H7 (cell line): ENCODE results near the gene NRG2. TPM values are rescaled to one million over a fixed set of nuclear protein-coding genes. Genes with fewer than 3 reads are reported as not detected.
A peak's percentile ranks its signal among the peaks of the same experiment; 100 is the strongest.

ENCODE experiments used
- DNase-seq: peaks from one replicate; pipeline ENCODE4 v3.0.0; 2012
- H3K27me3 ChIP-seq: 2 replicates; pipeline ENCODE4 v1.6.0; 2011; ENCODE audit warnings: mild to moderate bottlenecking, low read length; ENCODE audit not compliant: control insufficient read depth, insufficient read depth
- H3K36me3 ChIP-seq: replicated peaks from 2 replicates; pipeline ENCODE4 v1.5.1; 2011; ENCODE audit warnings: low read length; ENCODE audit not compliant: control insufficient read depth, insufficient read depth
- H3K4me3 ChIP-seq: 2 replicates; pipeline ENCODE4 v1.5.1; 2011; ENCODE audit warnings: low read depth, mild to moderate bottlenecking, control low read depth, low read length, moderate library complexity; ENCODE audit not compliant: insufficient read depth
- total RNA-seq: library from RNA; depleted of rRNA; stranded (reverse); fragments of >200 nt; shearing (Covaris generic); gene quantifications from 2 replicates; pipeline ENCODE4 v1.2.3, GENCODE V29; 2014

NRG2 gene
- total RNA-seq, 1 experiment from 2014 or later: 0.24 TPM

GRCh38 chr5:139950436-139950835 lies 92.7 kb downstream of the NRG2 start:
- no peak overlapping the region for H3K4me3 ChIP-seq
- DNase-seq: peak; percentile 4
- no peaks in the 10 kb centered on the region for H3K36me3 ChIP-seq
- 0 out of 2 replicates have a peak, but pooled peaks cover 2% of the 10 kb centered on the region for H3K27me3 ChIP-seq

GRCh38 chr5:139949710-139950109 lies 93.4 kb downstream of the NRG2 start:
- H3K27me3 ChIP-seq: 0 out of 2 replicates have a peak, but pooled peaks cover 2% of the 10 kb centered on the region
- no peak overlapping the region for H3K4me3 ChIP-seq
- H3K36me3 ChIP-seq: no peaks in the 10 kb centered on the region
- DNase-seq: peak; percentile 37

- Histone ChIP-seq H3K27me3 (0 out of 2 replicates have a peak, but pooled peaks cover 2% of the 10 kb centered on the region), H3K4me3 (no peak overlapping the region), H3K36me3 (no peaks in the 10 kb centered on the region)
- no peak for DNase-seq
Measured at GRCh38 chr5:139947727-139948126, 95.4 kb downstream of the NRG2 start.

GRCh38 chr5:139946440-139946839 lies 96.7 kb downstream of the NRG2 start:
- Histone ChIP-seq H3K36me3 (no peaks in the 10 kb centered on the region), H3K27me3 (0 out of 2 replicates have a peak, but pooled peaks cover 2% of the 10 kb centered on the region), H3K4me3 (no peak overlapping the region)
- no peak for DNase-seq

GRCh38 chr5:139946006-139946405 lies 97.1 kb downstream of the NRG2 start:
- DNase-seq: no peak
- Histone ChIP-seq H3K27me3 (0 out of 2 replicates have a peak, but pooled peaks cover 2% of the 10 kb centered on the region), H3K4me3 (no peak overlapping the region), H3K36me3 (no peaks in the 10 kb centered on the region)

- H3K36me3 ChIP-seq: no peaks in the 10 kb centered on the region
- H3K27me3 ChIP-seq: no peaks in the 10 kb centered on the region
- DNase-seq: no peak
- H3K4me3 ChIP-seq: no peak overlapping the region
Measured at GRCh38 chr5:139942243-139942642, 100.9 kb downstream of the NRG2 start.

GRCh38 chr5:139930406-139930805 lies 112.7 kb downstream of the NRG2 start:
- peak; percentile 2 for DNase-seq
- H3K36me3 ChIP-seq: no peaks in the 10 kb centered on the region
- no peaks in the 10 kb centered on the region for H3K27me3 ChIP-seq

GRCh38 chr5:139926797-139927503 lies 116.1 kb downstream of the NRG2 start:
- Histone ChIP-seq H3K4me3 (no peak overlapping the region), H3K27me3 (no peaks in the 10 kb centered on the region), H3K36me3 (no peaks in the 10 kb centered on the region)
- DNase-seq: peak; percentile 8

More at GRCh38 chr5:139930406-139930805, 112.7 kb downstream of the NRG2 start:
- H3K4me3 ChIP-seq: no peak overlapping the region

- H3K4me3 ChIP-seq: no peak overlapping the region
- peak; percentile 4 for DNase-seq
- H3K36me3 ChIP-seq: no peaks in the 10 kb centered on the region
Measured at GRCh38 chr5:139925650-139926640, 117.2 kb downstream of the NRG2 start.

GRCh38 chr5:139925216-139925562 lies 117.9 kb downstream of the NRG2 start:
- no peaks in the 10 kb centered on the region for H3K36me3 ChIP-seq
- no peaks in the 10 kb centered on the region for H3K27me3 ChIP-seq
- DNase-seq: peak; percentile 9
- H3K4me3 ChIP-seq: no peak overlapping the region

More at GRCh38 chr5:139925650-139926640, 117.2 kb downstream of the NRG2 start:
- H3K27me3 ChIP-seq: no peaks in the 10 kb centered on the region

- peak; percentile 15 for DNase-seq
- Histone ChIP-seq H3K27me3 (no peaks in the 10 kb centered on the region), H3K4me3 (no peak overlapping the region), H3K36me3 (no peaks in the 10 kb centered on the region)
Measured at GRCh38 chr5:139924294-139925215, 118.5 kb downstream of the NRG2 start.

GRCh38 chr5:139919308-139919707 lies 123.8 kb downstream of the NRG2 start:
- no peaks in the 10 kb centered on the region for H3K36me3 ChIP-seq
- no peak overlapping the region for H3K4me3 ChIP-seq
- H3K27me3 ChIP-seq: no peaks in the 10 kb centered on the region; the same call in 1 of the 2 replicates
- no peak for DNase-seq

- peak; percentile 33 for DNase-seq
- no peak overlapping the region for H3K4me3 ChIP-seq
- H3K27me3 ChIP-seq: no peaks in the 10 kb centered on the region; the same call in 1 of the 2 replicates
- H3K36me3 ChIP-seq: no peaks in the 10 kb centered on the region
Measured at GRCh38 chr5:139915834-139916233, 127.3 kb downstream of the NRG2 start.

GRCh38 chr5:139915266-139915665 lies 127.8 kb downstream of the NRG2 start:
- H3K36me3 ChIP-seq: no peaks in the 10 kb centered on the region
- no peaks in the 10 kb centered on the region; the same call in 1 of the 2 replicates for H3K27me3 ChIP-seq
- DNase-seq: peak; percentile 10
- H3K4me3 ChIP-seq: no peak overlapping the region
